Ovary (tissue), 3 donors: ENCODE results near the gene NDUFV2.

Experiments
- EP300 ChIP-seq: sonication (generic); formaldehyde crosslinking; IDR thresholded peaks from one replicate; pipeline ENCODE4 v1.6.1; 2017; ENCODE audit warnings: antibody characterized with exemption
- POLR2A ChIP-seq: fragments of 450-650 bp; IDR thresholded peaks from one replicate; pipeline ENCODE4 v1.6.1; 2017; ENCODE audit warnings: antibody characterized with exemption, mild to moderate bottlenecking, moderate library complexity
- TF ChIP-seq, protein P1 (sequence below), 3 donors: fragments of 450-650 bp in 2 of 3; fragments of 200-600 bp in 1 of 3; IDR thresholded peaks; one replicate each; pipeline versions ENCODE4 v1.5.1 to v1.8.0; 2016 to 2022; ENCODE audit warnings: antibody characterized with exemption in 3 of 3, mild to moderate bottlenecking in 1 of 3
- donor health status: DM: no; HTN: no; CAD: no.

GRCh38 chr18:9102508-9103375, at the start of gene NDUFV2:
- TF ChIP-seq, protein P1, sequence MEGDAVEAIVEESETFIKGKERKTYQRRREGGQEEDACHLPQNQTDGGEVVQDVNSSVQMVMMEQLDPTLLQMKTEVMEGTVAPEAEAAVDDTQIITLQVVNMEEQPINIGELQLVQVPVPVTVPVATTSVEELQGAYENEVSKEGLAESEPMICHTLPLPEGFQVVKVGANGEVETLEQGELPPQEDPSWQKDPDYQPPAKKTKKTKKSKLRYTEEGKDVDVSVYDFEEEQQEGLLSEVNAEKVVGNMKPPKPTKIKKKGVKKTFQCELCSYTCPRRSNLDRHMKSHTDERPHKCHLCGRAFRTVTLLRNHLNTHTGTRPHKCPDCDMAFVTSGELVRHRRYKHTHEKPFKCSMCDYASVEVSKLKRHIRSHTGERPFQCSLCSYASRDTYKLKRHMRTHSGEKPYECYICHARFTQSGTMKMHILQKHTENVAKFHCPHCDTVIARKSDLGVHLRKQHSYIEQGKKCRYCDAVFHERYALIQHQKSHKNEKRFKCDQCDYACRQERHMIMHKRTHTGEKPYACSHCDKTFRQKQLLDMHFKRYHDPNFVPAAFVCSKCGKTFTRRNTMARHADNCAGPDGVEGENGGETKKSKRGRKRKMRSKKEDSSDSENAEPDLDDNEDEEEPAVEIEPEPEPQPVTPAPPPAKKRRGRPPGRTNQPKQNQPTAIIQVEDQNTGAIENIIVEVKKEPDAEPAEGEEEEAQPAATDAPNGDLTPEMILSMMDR (IDR thresholded peaks at IDR 0.05): no peak
- TF ChIP-seq POLR2A (peak; percentile 83), EP300 (no peak)
